ENCODE results near the gene FBXO33.

GRCh38 chr14:39384177-39384576 lies 48.1 kb downstream of the FBXO33 start:
- no peak for TF ChIP-seq CTCF (IDR thresholded peaks at IDR 0.05)
- TF ChIP-seq POLR2A (IDR thresholded peaks at IDR 0.05; ENCODE audit: low read depth) = no peak
